HG02610 (cell line): ENCODE results near the gene TRIM22.

Experiments
- ATAC-seq: cut with Tn5 transposase; IDR thresholded peaks from one replicate; pipeline ENCODE4 v1.9.1; 2021; ENCODE audit warnings: mild to moderate bottlenecking, moderate library complexity; ENCODE audit not compliant: unreplicated experiment

The TRIM22 gene

DNA sequence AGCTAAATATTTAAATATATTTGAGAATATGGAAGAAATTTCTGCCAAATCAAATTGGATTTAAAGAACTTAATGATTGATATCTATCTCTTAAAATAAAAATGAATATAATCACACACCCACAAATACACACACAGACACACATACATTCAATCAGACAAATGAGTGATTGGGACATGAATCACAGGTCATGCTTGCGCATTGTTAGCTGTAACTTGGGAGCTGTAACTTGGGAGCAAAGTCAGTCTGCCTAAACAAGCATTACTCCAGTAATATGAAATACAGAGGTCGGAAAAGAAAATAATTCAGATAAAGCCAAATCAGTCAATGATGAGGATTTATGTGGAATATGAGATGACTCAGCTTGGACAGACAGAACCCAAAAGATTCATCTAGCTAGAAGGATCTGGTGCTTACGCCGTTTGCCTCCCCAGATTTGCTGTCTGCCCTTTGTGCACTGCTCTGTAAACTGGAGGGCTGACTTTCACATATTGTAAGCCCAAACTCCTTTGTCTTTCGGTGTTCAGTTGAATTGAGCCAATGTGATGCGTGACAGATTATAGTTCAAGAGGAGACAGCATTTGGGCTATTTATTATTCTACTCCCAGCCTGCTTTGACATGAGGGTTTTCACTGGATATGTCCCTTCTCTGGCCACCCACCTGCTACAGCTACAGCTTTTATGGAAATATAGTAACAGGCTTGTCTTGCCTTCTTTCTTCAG, 48.2 kb downstream of the TRIM22 start:
- ATAC-seq: no peak

DNA sequence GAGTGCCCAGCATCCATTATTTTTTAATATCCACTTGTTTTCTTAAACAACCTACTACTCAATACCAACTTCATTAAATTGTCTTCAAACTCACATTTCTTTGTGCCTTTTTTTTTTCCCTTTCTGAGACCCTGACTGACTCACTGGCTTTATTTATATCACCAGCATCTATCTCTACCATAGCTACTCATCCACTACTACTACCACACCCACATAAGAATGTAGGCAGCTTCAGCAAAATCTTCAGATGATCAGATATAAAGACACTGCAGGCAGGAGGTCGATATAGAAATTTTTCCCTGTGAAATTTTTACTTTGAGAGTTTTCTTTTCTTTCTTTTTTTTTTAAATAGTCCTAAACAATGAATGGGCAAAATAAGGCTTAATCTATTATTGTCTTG, 48.8 kb downstream of the TRIM22 start:
- no peak for ATAC-seq

DNA sequence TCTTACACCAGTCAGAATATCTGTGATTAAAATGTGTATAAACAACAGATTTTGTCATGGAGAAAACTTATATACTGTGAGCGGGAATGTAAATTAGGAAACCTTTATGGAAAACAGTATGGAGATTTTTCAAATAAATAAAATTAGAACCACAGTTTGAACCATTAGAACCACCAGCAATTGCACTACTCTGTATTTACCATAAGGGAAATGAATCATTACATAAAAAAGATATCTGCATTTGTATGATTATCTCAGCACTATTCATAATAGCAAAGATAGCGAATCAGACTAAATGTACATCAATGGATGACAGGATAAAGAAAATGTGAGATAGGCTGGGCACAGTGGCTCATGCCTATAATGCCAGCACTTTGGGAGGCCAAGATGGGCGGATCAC, 57.0 kb downstream of the TRIM22 start:
- no peak for ATAC-seq

DNA sequence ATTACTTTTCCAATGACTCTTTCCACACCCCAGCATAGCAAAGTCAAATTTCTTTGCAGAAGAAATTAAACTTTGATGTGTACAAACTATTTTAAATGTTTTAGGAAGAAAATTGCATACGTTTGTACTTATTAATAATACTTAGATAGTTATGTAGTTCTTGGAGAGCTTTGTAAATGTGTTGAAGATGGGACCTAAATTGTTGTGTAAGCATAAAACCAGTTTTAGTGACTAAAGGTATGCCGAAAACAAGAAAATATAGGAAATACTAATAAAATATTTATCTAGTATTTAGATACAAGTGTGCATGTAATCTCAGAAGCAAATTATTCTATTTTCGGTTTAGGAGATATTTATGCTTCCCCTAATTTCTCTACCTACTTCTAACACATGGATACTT, 60.2 kb downstream of the TRIM22 start:
- no peak for ATAC-seq

DNA sequence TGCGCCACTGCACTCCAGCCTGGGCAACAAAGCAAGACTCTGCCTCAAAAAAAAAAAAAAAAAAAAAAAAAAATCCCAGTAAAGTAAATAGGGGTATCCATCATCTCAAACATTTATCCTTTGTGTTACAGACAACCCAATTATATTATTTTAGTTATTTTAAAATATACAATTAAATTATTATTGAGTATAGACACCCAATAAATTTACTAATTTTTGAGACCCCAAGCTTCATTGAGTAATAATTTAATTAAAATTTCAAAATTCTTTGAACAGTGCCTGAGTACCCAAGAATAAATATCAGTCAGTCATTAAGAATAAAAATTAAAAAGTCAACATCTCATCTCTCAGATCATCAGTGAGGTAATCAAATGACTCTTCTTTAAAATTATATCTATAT, 64.4 kb downstream of the TRIM22 start, which contains the start of gene OR52N4:
Gene OR52N4, plus strand, starts transcription at position 301 of the 400 bp plus-strand sequence. CDS start 498 bp downstream, outside the sequence.
- no peak for ATAC-seq
